DND-41 (cell line): Measurements from ENCODE around the gene NFIB.

Experiments used
- ATAC-seq: fragments of 200-7000 bp; cut with Tn5 transposase; 3 replicates; pipeline ENCODE4 v1.9.1; 2021; ENCODE audit warnings: low read depth; ENCODE audit not compliant: insufficient read depth
- DNase-seq: peaks from one replicate; pipeline ENCODE4 v3.0.0-alpha.2; 2020
- H2AFZ ChIP-seq: 2 replicates; pipeline ENCODE4 v1.6.0; 2012; ENCODE audit warnings: low read depth, low read length
- H3K27ac ChIP-seq: 2 replicates; pipeline ENCODE4 v1.5.1; 2012; ENCODE audit warnings: low read length, inconsistent platforms
- H3K27me3 ChIP-seq: fragments of 200-600 bp; sonication (generic); 2 replicates; pipeline ENCODE4 v1.6.0; 2012; ENCODE audit warnings: low read length, mild to moderate bottlenecking, inconsistent platforms; ENCODE audit not compliant: insufficient read depth, poor library complexity
- H3K36me3 ChIP-seq: 2 replicates; pipeline ENCODE4 v1.5.1; 2012; ENCODE audit warnings: low read length, inconsistent platforms; ENCODE audit not compliant: insufficient read depth
- H3K4me1 ChIP-seq: 2 replicates; pipeline ENCODE4 v1.5.1; 2012; ENCODE audit warnings: mild to moderate bottlenecking, low read length; ENCODE audit not compliant: insufficient read depth
- H3K4me2 ChIP-seq: 2 replicates; pipeline ENCODE4 v1.6.0; 2012; ENCODE audit warnings: mild to moderate bottlenecking, moderate library complexity, low read length, inconsistent platforms; ENCODE audit not compliant: insufficient read depth
- H3K4me3 ChIP-seq, 2 experiments: fragments of 200-600 bp in 1 of 2; shearing (Covaris generic) in 1 of 2; 2 replicates each; pipeline ENCODE4 v1.5.1; 2012 to 2016; ENCODE audit warnings: inconsistent platforms in 2 of 2, low read length in 2 of 2, mild to moderate bottlenecking in 2 of 2, low read depth in 1 of 2, moderate library complexity in 1 of 2
- H3K79me2 ChIP-seq: 2 replicates; pipeline ENCODE4 v1.6.0; 2012; ENCODE audit warnings: low read length, inconsistent platforms; ENCODE audit not compliant: insufficient read depth
- H3K9ac ChIP-seq: 2 replicates; pipeline ENCODE4 v1.6.0; 2012; ENCODE audit warnings: low read depth, mild to moderate bottlenecking, inconsistent platforms, low read length, moderate library complexity
- H3K9me3 ChIP-seq: 2 replicates; pipeline ENCODE4 v1.5.1; 2012; ENCODE audit warnings: low read length, moderate library complexity, mild to moderate bottlenecking, inconsistent platforms; ENCODE audit not compliant: insufficient read depth, severe bottlenecking
- H4K20me1 ChIP-seq: 2 replicates; pipeline ENCODE4 v1.6.0; 2012; ENCODE audit warnings: low read length; ENCODE audit not compliant: insufficient read depth
- CTCF ChIP-seq: IDR thresholded peaks from 2 replicates; pipeline ENCODE4 v1.5.1; 2012; ENCODE audit warnings: borderline replicate concordance, low read length, moderate library complexity, mild to moderate bottlenecking; ENCODE audit not compliant: poor library complexity, severe bottlenecking; ENCODE audit errors: extremely low read depth
- EZH2 ChIP-seq: IDR thresholded peaks from 3 replicates; pipeline ENCODE4 v1.6.1; 2012; ENCODE audit warnings: borderline replicate concordance, low read depth, mild to moderate bottlenecking, moderate library complexity, low read length, inconsistent platforms; ENCODE audit not compliant: severe bottlenecking

Gene NFIB

GRCh38 chr9:14356351-14357265 lies 42.7 kb upstream of the NFIB start:
- Histone ChIP-seq H3K27me3 (no peaks in the 10 kb centered on the region), H3K79me2 (no peaks in the 10 kb centered on the region), H3K4me1 (no peaks in the 10 kb centered on the region), H3K27ac (no peak overlapping the region), H3K9ac (no peak overlapping the region), H3K36me3 (no peaks in the 10 kb centered on the region), H3K9me3 (no peaks in the 10 kb centered on the region), H2AFZ (no peak overlapping the region), H4K20me1 (no peaks in the 10 kb centered on the region), H3K4me3 (no peak overlapping the region), H3K4me2 (no peak overlapping the region)
- TF ChIP-seq CTCF: no peak
- TF ChIP-seq EZH2: no peak
- DNase-seq (no peak), ATAC-seq (no peak)

- no peak overlapping the region for H2AFZ ChIP-seq
- H3K9ac ChIP-seq: no peak overlapping the region
- no peaks in the 10 kb centered on the region for H3K79me2 ChIP-seq
- no peaks in the 10 kb centered on the region for H3K4me1 ChIP-seq
- ATAC-seq: no peak
- no peak overlapping the region for H3K4me2 ChIP-seq
- no peaks in the 10 kb centered on the region for H3K27me3 ChIP-seq
- no peak for DNase-seq
- H3K4me3 ChIP-seq: no peak overlapping the region
- no peaks in the 10 kb centered on the region for H3K36me3 ChIP-seq
- TF ChIP-seq CTCF: no peak
- no peak for TF ChIP-seq EZH2
- H3K9me3 ChIP-seq: no peaks in the 10 kb centered on the region
- no peak overlapping the region for H3K27ac ChIP-seq
- no peaks in the 10 kb centered on the region for H4K20me1 ChIP-seq
Observed at GRCh38 chr9:14354201-14354600, 40.3 kb upstream of the NFIB start.

GRCh38 chr9:14353222-14354056 lies 39.5 kb upstream of the NFIB start:
- no peaks in the 10 kb centered on the region for H3K4me1 ChIP-seq
- DNase-seq: peak; percentile 77
- peak; percentile 88 for TF ChIP-seq CTCF
- TF ChIP-seq EZH2: no peak
- no peak overlapping the region for H3K4me2 ChIP-seq
- H3K79me2 ChIP-seq: no peaks in the 10 kb centered on the region
- no peaks in the 10 kb centered on the region for H3K36me3 ChIP-seq
- H3K4me3 ChIP-seq: no peak overlapping the region
- H3K9ac ChIP-seq: no peak overlapping the region
- no peak overlapping the region; the same call in 1 of the 2 replicates for H2AFZ ChIP-seq
- peak; percentile 92 for ATAC-seq
- no peaks in the 10 kb centered on the region for H3K9me3 ChIP-seq
- H3K27ac ChIP-seq: no peak overlapping the region
- H3K27me3 ChIP-seq: no peaks in the 10 kb centered on the region
- no peaks in the 10 kb centered on the region for H4K20me1 ChIP-seq
